ENCODE results near the gene PPP1R11.

PPP1R11 gene

DNA sequence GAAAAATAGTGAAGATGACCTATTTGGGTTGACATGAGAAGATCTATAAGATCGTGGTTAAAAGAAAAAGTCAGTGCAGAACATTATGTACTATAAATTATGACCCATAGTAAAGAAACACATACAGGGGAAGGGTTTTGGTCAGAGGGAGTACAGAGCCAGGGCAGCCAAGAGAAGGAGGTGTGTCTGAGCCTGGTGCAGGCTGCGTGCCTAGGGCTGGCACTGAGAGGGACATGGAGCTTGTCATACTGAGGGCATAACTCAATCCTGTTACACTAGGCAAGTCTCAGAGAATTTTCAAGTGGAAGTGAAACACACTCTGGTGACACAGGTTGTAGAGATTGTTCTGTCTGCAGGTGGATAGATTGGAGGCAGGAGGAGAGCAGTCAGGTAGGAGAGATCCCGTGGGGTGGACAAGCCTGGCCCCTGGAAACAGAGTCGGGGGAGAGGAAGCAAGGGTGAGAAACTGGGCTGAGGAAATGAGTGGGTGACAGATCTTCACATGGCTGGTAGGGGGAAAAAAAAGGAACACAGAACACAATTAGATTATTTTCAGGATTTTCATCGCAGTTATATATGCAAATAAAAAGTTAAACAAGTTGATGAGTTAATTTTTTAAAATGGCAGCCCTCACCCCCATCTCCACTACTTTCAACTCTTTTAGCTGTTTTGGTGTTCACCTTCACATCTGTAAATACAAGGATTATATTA, 27.1 kb downstream of the PPP1R11 start:
- H3K9ac ChIP-seq (ENCODE audit: low read length): no peak overlapping the region

DNA sequence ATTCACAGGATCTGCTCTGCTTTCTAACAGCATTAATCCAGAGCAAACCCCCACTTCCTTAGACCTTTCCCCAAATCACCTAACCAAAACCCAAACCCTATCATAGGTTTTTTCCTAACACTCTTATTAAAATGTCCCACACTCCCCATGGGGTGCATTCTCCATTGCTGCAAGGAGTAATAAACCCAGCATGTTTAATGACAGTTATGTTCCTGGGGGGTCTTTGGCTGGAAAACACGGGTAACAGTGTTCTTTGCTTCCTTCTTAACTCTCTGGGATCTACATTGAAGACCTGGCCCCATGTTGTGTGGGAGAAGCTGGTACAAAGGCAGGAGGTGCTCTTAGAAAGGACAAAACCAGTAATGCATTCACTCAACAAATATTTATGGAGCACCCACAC, 29.8 kb downstream of the PPP1R11 start:
- no peak overlapping the region for H2BK120ac ChIP-seq (ENCODE audit: low read depth, low read length)
- H2BK5ac ChIP-seq (ENCODE audit: low read depth, low read length, poor library complexity, severe bottlenecking): no peak overlapping the region
- H3K9me3 ChIP-seq (ENCODE audit: control insufficient read depth, low read length): no peaks in the 10 kb centered on the region
- no peak overlapping the region for H2BK12ac ChIP-seq (ENCODE audit: low read length in 2 of 2)
- no peak overlapping the region for H4K91ac ChIP-seq (ENCODE audit: low read length)
- H3K23ac ChIP-seq (ENCODE audit: low read length in 2 of 2): no peak overlapping the region
- H3K18ac ChIP-seq (ENCODE audit: low read depth in 1 of 2, low read length in 2 of 2): no peak overlapping the region
- no peak overlapping the region for H2BK15ac ChIP-seq (ENCODE audit: low read depth, poor library complexity, severe bottlenecking)
- no peak overlapping the region for H2AK5ac ChIP-seq (ENCODE audit: low read length, severe bottlenecking)
- H3K14ac ChIP-seq (ENCODE audit: low read length in 2 of 2): no peak overlapping the region
- H2AFZ ChIP-seq (ENCODE audit: low read depth, low read length): no peak overlapping the region
- H3K27me3 ChIP-seq (ENCODE audit: control insufficient read depth in 1 of 2, insufficient read depth in 1 of 2, low read length in 2 of 2): peaks cover 66 to 74% of the 10 kb centered on the region in 2 experiments
- H3K4me3 ChIP-seq (ENCODE audit: insufficient read depth in 1 of 2, low read depth in 1 of 2, low read length in 2 of 2): no peak overlapping the region
- no peak overlapping the region for H3K4me2 ChIP-seq (ENCODE audit: low read length, poor library complexity, severe bottlenecking)
- peaks cover 13% of the 10 kb centered on the region for H3K4me1 ChIP-seq (ENCODE audit: control insufficient read depth, insufficient read depth, low read depth, low read length)
- no peak overlapping the region for H3K27ac ChIP-seq (ENCODE audit: low read length, poor library complexity, severe bottlenecking)
- no peak overlapping the region for H4K8ac ChIP-seq (ENCODE audit: low read length)
- WGBS: 33% methylated on average over 1 of the region's 1 CpG
- no peaks in the 10 kb centered on the region for H3K79me1 ChIP-seq (replicated peaks; ENCODE audit: low read length, poor library complexity, severe bottlenecking)
- no peaks in the 10 kb centered on the region for H3K36me3 ChIP-seq (ENCODE audit: control insufficient read depth in 1 of 2, insufficient read depth in 2 of 2, low read depth in 1 of 2, low read length in 2 of 2)
- no peak for DNase-seq
- H3K4ac ChIP-seq (ENCODE audit: low read depth in 1 of 2, low read length in 2 of 2): no peak overlapping the region
- no peak overlapping the region for H3K9ac ChIP-seq (ENCODE audit: low read length)

More for the DNA sequence above, 27.1 kb downstream of the PPP1R11 start:
- Histone ChIP-seq H2AK5ac (ENCODE audit: low read length, severe bottlenecking) (no peak overlapping the region), H3K36me3 (ENCODE audit: control insufficient read depth in 1 of 2, insufficient read depth in 2 of 2, low read depth in 1 of 2, low read length in 2 of 2) (no peaks in the 10 kb centered on the region), H3K4me2 (ENCODE audit: low read length, poor library complexity, severe bottlenecking) (no peak overlapping the region), H2BK120ac (ENCODE audit: low read depth, low read length) (no peak overlapping the region), H2BK12ac (ENCODE audit: low read length in 2 of 2) (no peak overlapping the region), H2AFZ (ENCODE audit: low read depth, low read length) (no peak overlapping the region), H2BK5ac (ENCODE audit: low read depth, low read length, poor library complexity, severe bottlenecking) (no peak overlapping the region), H2BK15ac (ENCODE audit: low read depth, poor library complexity, severe bottlenecking) (no peak overlapping the region), H3K18ac (ENCODE audit: low read depth in 1 of 2, low read length in 2 of 2) (no peak overlapping the region), H3K27ac (ENCODE audit: low read length, poor library complexity, severe bottlenecking) (no peak overlapping the region), H4K91ac (ENCODE audit: low read length) (no peak overlapping the region), H4K8ac (ENCODE audit: low read length) (no peak overlapping the region), H3K23ac (ENCODE audit: low read length in 2 of 2) (no peak overlapping the region), H3K14ac (ENCODE audit: low read length in 2 of 2) (no peak overlapping the region), H3K79me1 (replicated peaks; ENCODE audit: low read length, poor library complexity, severe bottlenecking) (no peaks in the 10 kb centered on the region), H3K4me3 (ENCODE audit: insufficient read depth in 1 of 2, low read depth in 1 of 2, low read length in 2 of 2) (no peak overlapping the region), H3K27me3 (ENCODE audit: control insufficient read depth in 1 of 2, insufficient read depth in 1 of 2, low read length in 2 of 2) (peaks cover 46 to 74% of the 10 kb centered on the region in 2 experiments), H3K4ac (ENCODE audit: low read depth in 1 of 2, low read length in 2 of 2) (no peak overlapping the region), H3K9me3 (ENCODE audit: control insufficient read depth, low read length) (no peaks in the 10 kb centered on the region), H3K4me1 (ENCODE audit: control insufficient read depth, insufficient read depth, low read depth, low read length) (peaks cover 5% of the 10 kb centered on the region)
- DNase-seq: no peak
- 89% methylated on average over 3 of the region's 5 CpGs for WGBS

GRCh38 chr6:30097902-30098768, 31.1 kb downstream of the PPP1R11 start:
- H3K9ac ChIP-seq (ENCODE audit: low read length): no peak overlapping the region
- no peak overlapping the region for H3K23ac ChIP-seq (ENCODE audit: low read length in 2 of 2)
- H3K4ac ChIP-seq (ENCODE audit: low read depth in 1 of 2, low read length in 2 of 2): no peak overlapping the region
- peaks cover 19% of the 10 kb centered on the region for H3K4me1 ChIP-seq (ENCODE audit: control insufficient read depth, insufficient read depth, low read depth, low read length)
- no peak for DNase-seq
- H4K91ac ChIP-seq (ENCODE audit: low read length): no peak overlapping the region
- no peak overlapping the region for H2BK15ac ChIP-seq (ENCODE audit: low read depth, poor library complexity, severe bottlenecking)
- no peak overlapping the region for H3K4me3 ChIP-seq (ENCODE audit: insufficient read depth in 1 of 2, low read depth in 1 of 2, low read length in 2 of 2)
- no peak overlapping the region for H2BK12ac ChIP-seq (ENCODE audit: low read length in 2 of 2)
- WGBS: 69% methylated on average over 4 of the region's 4 CpGs
- no peaks in the 10 kb centered on the region for H3K9me3 ChIP-seq (ENCODE audit: control insufficient read depth, low read length)
- H3K27ac ChIP-seq (ENCODE audit: low read length, poor library complexity, severe bottlenecking): no peak overlapping the region
- no peak overlapping the region for H2BK120ac ChIP-seq (ENCODE audit: low read depth, low read length)
- H3K18ac ChIP-seq (ENCODE audit: low read depth in 1 of 2, low read length in 2 of 2): no peak overlapping the region
- H3K14ac ChIP-seq (ENCODE audit: low read length in 2 of 2): no peak overlapping the region
- no peak overlapping the region for H2BK5ac ChIP-seq (ENCODE audit: low read depth, low read length, poor library complexity, severe bottlenecking)
- no peaks in the 10 kb centered on the region for H3K36me3 ChIP-seq (ENCODE audit: control insufficient read depth in 1 of 2, insufficient read depth in 2 of 2, low read depth in 1 of 2, low read length in 2 of 2)
- no peak overlapping the region for H3K4me2 ChIP-seq (ENCODE audit: low read length, poor library complexity, severe bottlenecking)
- H3K79me1 ChIP-seq (replicated peaks; ENCODE audit: low read length, poor library complexity, severe bottlenecking): no peaks in the 10 kb centered on the region
- H3K27me3 ChIP-seq (ENCODE audit: control insufficient read depth in 1 of 2, insufficient read depth in 1 of 2, low read length in 2 of 2): peaks cover 60 to 68% of the 10 kb centered on the region in 2 experiments
- no peak overlapping the region for H2AK5ac ChIP-seq (ENCODE audit: low read length, severe bottlenecking)
- H4K8ac ChIP-seq (ENCODE audit: low read length): no peak overlapping the region
- H2AFZ ChIP-seq (ENCODE audit: low read depth, low read length): no peak overlapping the region

DNA sequence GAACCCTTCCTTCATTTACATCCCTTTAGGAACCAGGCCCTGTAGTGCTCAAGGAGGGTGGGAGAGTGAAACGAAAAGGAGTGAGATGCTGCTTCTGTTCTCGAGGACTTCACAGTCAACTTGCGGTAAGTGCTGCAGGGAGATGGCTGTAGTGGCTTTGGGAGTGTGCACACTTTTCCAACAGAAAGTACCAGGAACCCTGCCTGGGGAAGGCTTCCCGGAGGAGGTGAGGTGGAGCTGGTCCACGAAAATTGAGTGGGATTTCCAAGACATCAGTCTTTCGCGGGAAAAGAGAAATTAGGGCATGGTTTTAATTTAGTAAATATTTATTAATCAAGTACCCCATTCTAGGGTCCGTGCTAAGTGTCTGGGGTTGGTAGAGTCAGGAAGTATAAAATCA, 33.2 kb downstream of the PPP1R11 start:
- H2AK5ac ChIP-seq (ENCODE audit: low read length, severe bottlenecking): no peak overlapping the region
- H3K18ac ChIP-seq (ENCODE audit: low read depth in 1 of 2, low read length in 2 of 2): no peak overlapping the region
- H3K4me1 ChIP-seq (ENCODE audit: control insufficient read depth, insufficient read depth, low read depth, low read length): peaks cover 24% of the 10 kb centered on the region
- no peak overlapping the region for H2BK12ac ChIP-seq (ENCODE audit: low read length in 2 of 2)
- no peak overlapping the region for H4K91ac ChIP-seq (ENCODE audit: low read length)
- no peak overlapping the region for H3K23ac ChIP-seq (ENCODE audit: low read length in 2 of 2)
- no peaks in the 10 kb centered on the region for H3K36me3 ChIP-seq (ENCODE audit: control insufficient read depth in 1 of 2, insufficient read depth in 2 of 2, low read depth in 1 of 2, low read length in 2 of 2)
- H3K4me3 ChIP-seq (ENCODE audit: insufficient read depth in 1 of 2, low read depth in 1 of 2, low read length in 2 of 2): peak overlapping the region in 1 of 2 experiments; percentile 76
- no peak overlapping the region for H4K8ac ChIP-seq (ENCODE audit: low read length)
- no peak overlapping the region for H2BK15ac ChIP-seq (ENCODE audit: low read depth, poor library complexity, severe bottlenecking)
- no peak overlapping the region for H2BK5ac ChIP-seq (ENCODE audit: low read depth, low read length, poor library complexity, severe bottlenecking)
- no peak for DNase-seq
- no peak overlapping the region for H3K14ac ChIP-seq (ENCODE audit: low read length in 2 of 2)
- no peak overlapping the region for H2AFZ ChIP-seq (ENCODE audit: low read depth, low read length)
- no peak overlapping the region for H2BK120ac ChIP-seq (ENCODE audit: low read depth, low read length)
- H3K4ac ChIP-seq (ENCODE audit: low read depth in 1 of 2, low read length in 2 of 2): no peak overlapping the region
- WGBS: 20% methylated on average over 6 of the region's 8 CpGs
- peak overlapping the region; percentile 25 for H3K9ac ChIP-seq (ENCODE audit: low read length)
- H3K27ac ChIP-seq (ENCODE audit: low read length, poor library complexity, severe bottlenecking): no peak overlapping the region
- no peaks in the 10 kb centered on the region for H3K79me1 ChIP-seq (replicated peaks; ENCODE audit: low read length, poor library complexity, severe bottlenecking)
- no peak overlapping the region for H3K4me2 ChIP-seq (ENCODE audit: low read length, poor library complexity, severe bottlenecking)
- H3K9me3 ChIP-seq (ENCODE audit: control insufficient read depth, low read length): no peaks in the 10 kb centered on the region
- peaks cover 64 to 75% of the 10 kb centered on the region in 2 experiments for H3K27me3 ChIP-seq (ENCODE audit: control insufficient read depth in 1 of 2, insufficient read depth in 1 of 2, low read length in 2 of 2)
